HFF-Myc (cell line): Measurements from ENCODE around the gene TAX1BP1.
"Not testable (repeated sequence)": the region's sequence is repeated elsewhere in the genome, so short reads cannot be mapped to it uniquely, and the experiment has no call there.

Experiments
- DNase-seq: peaks from one replicate; pipeline ENCODE4 v3.0.0-alpha.2; 2011; ENCODE audit warnings: low read depth; ENCODE audit errors: extremely low read depth
- H3K4me3 ChIP-seq: replicated peaks from 2 replicates; pipeline ENCODE4 v1.5.1; 2011; ENCODE audit warnings: low read depth, mild to moderate bottlenecking, control low read depth, low read length
- CTCF ChIP-seq: IDR thresholded peaks from 2 replicates; pipeline ENCODE4 v1.5.1; 2012; ENCODE audit warnings: mild to moderate bottlenecking, low read depth, low read length, control low read depth; ENCODE audit errors: missing control alignments

Gene TAX1BP1

GRCh38 chr7:27846388-27846787, 106.4 kb downstream of the TAX1BP1 start:
- no peak for DNase-seq
- no peak for TF ChIP-seq CTCF
- no peak overlapping the region for H3K4me3 ChIP-seq

GRCh38 chr7:27850531-27850930, 110.6 kb downstream of the TAX1BP1 start:
- H3K4me3 ChIP-seq, result no peak overlapping the region
- DNase-seq, result no peak
- no peak for TF ChIP-seq CTCF

- not testable (repeated sequence) for H3K4me3 ChIP-seq, DNase-seq
These were observed 116.9 kb downstream of the TAX1BP1 start for GRCh38 chr7:27856703-27857485.

GRCh38 chr7:27860800-27861199, 120.8 kb downstream of the TAX1BP1 start:
- no peak for TF ChIP-seq CTCF
- DNase-seq, result no peak
- H3K4me3 ChIP-seq, result no peak overlapping the region

GRCh38 chr7:27861747-27862146, 121.8 kb downstream of the TAX1BP1 start:
- H3K4me3 ChIP-seq, result no peak overlapping the region
- no peak for DNase-seq
- TF ChIP-seq CTCF, result no peak

- no peak for TF ChIP-seq CTCF
- no peak for DNase-seq
- H3K4me3 ChIP-seq, result no peak overlapping the region
These were observed 123.9 kb downstream of the TAX1BP1 start for GRCh38 chr7:27863880-27864279.

GRCh38 chr7:27866256-27866655, 126.3 kb downstream of the TAX1BP1 start:
- TF ChIP-seq CTCF, result no peak
- no peak for DNase-seq
- H3K4me3 ChIP-seq, result no peak overlapping the region
